ENCODE results near the gene PXN.

- TF ChIP-seq ZNF274 (IDR thresholded peaks at IDR 0.05; ENCODE audit: low read depth, low read length) (no peak), YY1 (IDR thresholded peaks at IDR 0.05; ENCODE audit: insufficient read depth, insufficient read length) (no peak)
Observed at GRCh38 chr12:120254809-120255208, 10.7 kb downstream of the PXN start.
